ENCODE results near the gene ARHGEF6. TPM values are rescaled to one million over a fixed set of nuclear protein-coding genes. Genes with fewer than 3 reads are reported as not detected.

ARHGEF6 gene
- total and polyA plus RNA-seq, 4 donors, result 4.9 to 22.4 (median 15.5) TPM

GRCh38 chrX:136674270-136674985 lies 106.3 kb downstream of the ARHGEF6 start:
- H3K27ac ChIP-seq (ENCODE audit: low read depth in 1 of 2, low read length in 1 of 2), result no peak overlapping the region
- no peak overlapping the region for H3K9ac ChIP-seq (ENCODE audit: insufficient read depth in 1 of 2, low read length in 2 of 2)
- peaks cover 0 to 6% (median 2%) of the 10 kb centered on the region in 4 donors for H3K36me3 ChIP-seq (ENCODE audit: control insufficient read depth in 4 of 4, insufficient read depth in 4 of 4, low read length in 4 of 4)
- no peak overlapping the region for H3K4me3 ChIP-seq
- TF ChIP-seq CTCF (IDR thresholded peaks at IDR 0.05; ENCODE audit: control extremely low read depth, extremely low read depth), result no peak
- peaks cover 3 to 8% (median 7%) of the 10 kb centered on the region in 3 donors for H3K27me3 ChIP-seq (ENCODE audit: control insufficient read depth in 3 of 3, insufficient read depth in 3 of 3, low read length in 2 of 3)
- H3K9me3 ChIP-seq (ENCODE audit: control insufficient read depth in 4 of 4, insufficient read depth in 3 of 4, low read length in 3 of 4), result no peaks in the 10 kb centered on the region
- 54 to 89% methylated on average over 5 of the region's 5 CpGs for WGBS, 2 donors
- no peaks in the 10 kb centered on the region for H3K4me1 ChIP-seq (ENCODE audit: control insufficient read depth in 5 of 5, insufficient read depth in 5 of 5, low read length in 5 of 5)
- DNase-seq (no peak), ATAC-seq (ENCODE audit: insufficient read depth, low FRiP score) (no peak)

GRCh38 chrX:136671006-136671610 lies 109.6 kb downstream of the ARHGEF6 start:
- 76 to 92% methylated on average over 3 of the region's 3 CpGs for WGBS, 2 donors
- TF ChIP-seq CTCF (IDR thresholded peaks at IDR 0.05; ENCODE audit: control extremely low read depth, extremely low read depth), result no peak
- no peaks in the 10 kb centered on the region for H3K9me3 ChIP-seq (ENCODE audit: control insufficient read depth in 4 of 4, insufficient read depth in 3 of 4, low read length in 3 of 4)
- no peak overlapping the region for H3K27ac ChIP-seq (ENCODE audit: low read depth in 1 of 2, low read length in 1 of 2)
- DNase-seq (no peak), ATAC-seq (ENCODE audit: insufficient read depth, low FRiP score) (no peak)
- no peak overlapping the region for H3K9ac ChIP-seq (ENCODE audit: insufficient read depth in 1 of 2, low read length in 2 of 2)
- H3K27me3 ChIP-seq (ENCODE audit: control insufficient read depth in 3 of 3, insufficient read depth in 3 of 3, low read length in 2 of 3), result peaks cover 3 to 5% (median 4%) of the 10 kb centered on the region in 3 donors
- no peaks in the 10 kb centered on the region for H3K4me1 ChIP-seq (ENCODE audit: control insufficient read depth in 5 of 5, insufficient read depth in 5 of 5, low read length in 5 of 5)
- peaks cover 0 to 17% (median 4%) of the 10 kb centered on the region in 4 donors for H3K36me3 ChIP-seq (ENCODE audit: control insufficient read depth in 4 of 4, insufficient read depth in 4 of 4, low read length in 4 of 4)
- H3K4me3 ChIP-seq, result no peak overlapping the region

GRCh38 chrX:136667446-136668168 lies 113.1 kb downstream of the ARHGEF6 start:
- peaks cover 0 to 22% (median 3%) of the 10 kb centered on the region in 4 donors for H3K36me3 ChIP-seq (ENCODE audit: control insufficient read depth in 4 of 4, insufficient read depth in 4 of 4, low read length in 4 of 4)
- peaks cover 0 to 3% (median 1%) of the 10 kb centered on the region in 4 donors for H3K9me3 ChIP-seq (ENCODE audit: control insufficient read depth in 4 of 4, insufficient read depth in 3 of 4, low read length in 3 of 4)
- no peak overlapping the region for H3K9ac ChIP-seq (ENCODE audit: insufficient read depth in 1 of 2, low read length in 2 of 2)
- no peak for TF ChIP-seq CTCF (IDR thresholded peaks at IDR 0.05; ENCODE audit: control extremely low read depth, extremely low read depth)
- H3K4me1 ChIP-seq (ENCODE audit: control insufficient read depth in 5 of 5, insufficient read depth in 5 of 5, low read length in 5 of 5), result no peaks in the 10 kb centered on the region
- WGBS, 2 donors, result 85 to 96% methylated on average over 10 of the region's 10 CpGs
- H3K4me3 ChIP-seq, result no peak overlapping the region
- no peak overlapping the region for H3K27ac ChIP-seq (ENCODE audit: low read depth in 1 of 2, low read length in 1 of 2)
- no peak for ATAC-seq (ENCODE audit: insufficient read depth, low FRiP score)
- no peak for DNase-seq
- peaks cover 0 to 5% (median 4%) of the 10 kb centered on the region in 3 donors for H3K27me3 ChIP-seq (ENCODE audit: control insufficient read depth in 3 of 3, insufficient read depth in 3 of 3, low read length in 2 of 3)

All from lung (tissue), 12 donors.